ENCODE results near the gene CCDC197.

CCDC197 gene

DNA sequence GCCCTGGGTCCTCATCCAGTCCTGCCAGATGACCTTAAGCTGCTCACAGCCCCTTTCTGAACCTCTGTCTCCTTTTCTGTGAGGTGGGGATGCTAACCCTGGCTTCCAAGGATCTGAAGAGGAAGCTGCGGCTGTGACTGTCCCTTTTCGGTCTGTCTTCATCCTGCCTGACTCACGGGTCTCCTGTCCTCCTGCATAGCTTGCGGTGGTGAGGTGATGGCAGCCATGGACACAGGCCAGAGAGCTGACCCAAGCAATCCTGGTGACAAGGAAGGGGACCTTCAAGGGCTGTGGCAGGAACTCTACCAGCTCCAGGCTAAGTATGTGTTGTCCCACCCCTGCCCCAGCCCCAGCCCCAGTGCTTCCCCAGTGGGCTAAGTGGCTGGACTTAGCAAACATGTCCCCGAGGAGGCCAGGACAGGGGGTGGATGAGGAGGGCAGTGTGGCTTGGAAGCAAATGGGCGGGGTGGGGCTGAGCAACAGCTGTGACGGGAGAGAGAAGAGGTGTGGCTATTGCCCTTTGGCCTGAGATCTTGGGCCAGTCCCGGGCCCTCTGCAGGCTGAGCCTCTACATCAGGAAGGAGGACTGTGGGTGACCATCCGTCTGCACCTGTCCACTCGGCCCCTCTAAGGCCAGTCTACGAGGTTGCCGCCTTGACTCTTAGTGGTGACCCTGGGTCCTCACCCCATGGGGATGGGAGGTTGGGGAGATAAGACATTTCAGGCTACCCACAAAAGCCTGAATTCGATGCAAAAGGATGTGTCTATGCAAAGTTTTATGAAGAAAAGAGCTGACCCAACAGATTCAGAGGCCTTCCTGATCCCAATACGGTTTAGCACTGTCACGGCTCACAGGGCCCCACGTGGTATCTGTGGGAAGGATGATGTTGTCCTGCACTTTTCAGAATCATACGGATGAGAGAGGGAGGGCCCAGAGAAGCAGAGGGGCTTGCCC is 1.1 kb downstream of the CCDC197 start:
- Histone ChIP-seq H2AFZ (ENCODE audit: low read depth) (no peak overlapping the region), H3K4me2 (no peak overlapping the region), H3K4me3 (IDR thresholded peaks at IDR 0.05; ENCODE audit: insufficient read depth, low read depth, low read length) (no peak overlapping the region), H3K27me3 (ENCODE audit: insufficient read depth, low read depth) (no peaks in the 10 kb centered on the region), H3K36me3 (ENCODE audit: insufficient read depth) (no peaks in the 10 kb centered on the region), H3K4me1 (ENCODE audit: low read depth, poor library complexity, severe bottlenecking) (peaks cover 35% of the 10 kb centered on the region), H3K79me2 (ENCODE audit: insufficient read depth, low read depth) (no peaks in the 10 kb centered on the region), H3K27ac (no peak overlapping the region), H3K9ac (no peak overlapping the region), H4K20me1 (ENCODE audit: insufficient read depth) (no peaks in the 10 kb centered on the region)
- TF ChIP-seq CTCF (conservative IDR thresholded peaks at IDR 0.05; ENCODE audit: low read depth, low read length), result no peak

DNA sequence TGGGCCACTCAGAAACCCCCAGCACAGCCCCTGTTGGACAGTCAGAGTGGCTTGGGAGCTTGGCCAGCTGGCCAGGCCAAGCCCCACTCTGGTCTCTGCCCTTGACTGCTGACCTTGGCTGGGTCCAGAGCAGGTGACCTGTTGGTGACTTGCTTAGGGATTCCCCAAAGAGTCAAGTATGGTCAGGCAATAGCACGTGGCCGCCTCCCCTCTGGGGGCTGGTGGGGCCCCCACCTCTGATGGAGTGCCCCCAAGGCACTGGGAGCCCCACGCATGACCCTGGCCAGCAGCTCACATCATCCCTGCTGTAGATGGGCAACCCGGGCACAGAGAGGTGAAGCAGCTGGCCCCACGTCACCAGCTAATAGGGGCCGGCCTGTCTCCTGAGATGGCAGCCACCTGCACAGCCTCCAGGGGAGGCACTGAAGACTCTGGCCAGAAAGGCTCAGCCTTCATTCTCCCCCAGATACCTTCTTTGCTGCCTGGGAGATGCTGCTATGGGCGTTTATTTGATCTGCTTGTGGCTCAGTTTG is 1.8 kb downstream of the CCDC197 start:
- TF ChIP-seq CTCF (conservative IDR thresholded peaks at IDR 0.05; ENCODE audit: low read depth, low read length), result no peak
- Histone ChIP-seq H3K4me2 (no peak overlapping the region), H3K79me2 (ENCODE audit: insufficient read depth, low read depth) (no peaks in the 10 kb centered on the region), H3K9ac (no peak overlapping the region), H2AFZ (ENCODE audit: low read depth) (no peak overlapping the region), H3K27ac (no peak overlapping the region), H3K36me3 (ENCODE audit: insufficient read depth) (no peaks in the 10 kb centered on the region), H4K20me1 (ENCODE audit: insufficient read depth) (no peaks in the 10 kb centered on the region), H3K4me1 (ENCODE audit: low read depth, poor library complexity, severe bottlenecking) (peaks cover 32% of the 10 kb centered on the region), H3K27me3 (ENCODE audit: insufficient read depth, low read depth) (no peaks in the 10 kb centered on the region), H3K4me3 (IDR thresholded peaks at IDR 0.05; ENCODE audit: insufficient read depth, low read depth, low read length) (no peak overlapping the region)

GRCh38 chr14:93999573-93999972 is 2.5 kb downstream of the CCDC197 start:
- H3K4me1 ChIP-seq (ENCODE audit: low read depth, poor library complexity, severe bottlenecking), result peaks cover 32% of the 10 kb centered on the region
- no peak overlapping the region for H3K27ac ChIP-seq
- no peaks in the 10 kb centered on the region for H3K79me2 ChIP-seq (ENCODE audit: insufficient read depth, low read depth)
- no peaks in the 10 kb centered on the region for H4K20me1 ChIP-seq (ENCODE audit: insufficient read depth)
- no peaks in the 10 kb centered on the region for H3K36me3 ChIP-seq (ENCODE audit: insufficient read depth)
- H3K9ac ChIP-seq, result no peak overlapping the region
- TF ChIP-seq CTCF (conservative IDR thresholded peaks at IDR 0.05; ENCODE audit: low read depth, low read length), result no peak
- no peaks in the 10 kb centered on the region for H3K27me3 ChIP-seq (ENCODE audit: insufficient read depth, low read depth)
- H3K4me3 ChIP-seq (IDR thresholded peaks at IDR 0.05; ENCODE audit: insufficient read depth, low read depth, low read length), result no peak overlapping the region
- no peak overlapping the region for H2AFZ ChIP-seq (ENCODE audit: low read depth)
- no peak overlapping the region for H3K4me2 ChIP-seq

DNA sequence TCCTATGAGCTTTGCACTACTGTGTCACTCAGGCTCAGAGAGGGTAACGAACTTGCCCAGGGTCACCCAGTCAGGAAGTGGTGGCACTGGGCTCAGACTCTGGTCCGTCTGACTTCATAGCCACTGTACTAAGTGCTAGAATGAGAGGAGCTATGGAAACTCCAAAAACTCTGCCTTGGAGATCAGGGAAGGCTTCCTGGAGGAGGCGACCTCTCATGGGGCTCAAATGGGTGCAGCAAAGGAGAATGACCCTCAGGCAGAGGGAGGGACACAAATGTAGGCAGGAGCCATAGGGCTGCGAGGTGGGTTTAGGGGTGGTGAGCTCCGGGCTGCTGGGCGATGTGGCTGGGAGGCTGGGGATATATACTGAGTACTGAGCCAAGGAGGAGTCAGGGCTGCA is 3.2 kb downstream of the CCDC197 start:
- no peak for TF ChIP-seq CTCF (conservative IDR thresholded peaks at IDR 0.05; ENCODE audit: low read depth, low read length)
- no peak overlapping the region for H2AFZ ChIP-seq (ENCODE audit: low read depth)
- H3K4me2 ChIP-seq, result no peak overlapping the region
- no peaks in the 10 kb centered on the region for H3K36me3 ChIP-seq (ENCODE audit: insufficient read depth)
- H3K9ac ChIP-seq, result no peak overlapping the region
- H4K20me1 ChIP-seq (ENCODE audit: insufficient read depth), result no peaks in the 10 kb centered on the region
- H3K27ac ChIP-seq, result no peak overlapping the region
- H3K27me3 ChIP-seq (ENCODE audit: insufficient read depth, low read depth), result no peaks in the 10 kb centered on the region
- peaks cover 32% of the 10 kb centered on the region for H3K4me1 ChIP-seq (ENCODE audit: low read depth, poor library complexity, severe bottlenecking)
- H3K4me3 ChIP-seq (IDR thresholded peaks at IDR 0.05; ENCODE audit: insufficient read depth, low read depth, low read length), result no peak overlapping the region
- no peaks in the 10 kb centered on the region for H3K79me2 ChIP-seq (ENCODE audit: insufficient read depth, low read depth)

Measured in KMS-11 (cell line).